Measurements from ENCODE around the gene PLA2G2D. TPM values are rescaled to one million over a fixed set of nuclear protein-coding genes. Genes with fewer than 3 reads are reported as not detected.

The PLA2G2D gene
- total RNA-seq, 4 donors from 2014 or later, result not detected

DNA sequence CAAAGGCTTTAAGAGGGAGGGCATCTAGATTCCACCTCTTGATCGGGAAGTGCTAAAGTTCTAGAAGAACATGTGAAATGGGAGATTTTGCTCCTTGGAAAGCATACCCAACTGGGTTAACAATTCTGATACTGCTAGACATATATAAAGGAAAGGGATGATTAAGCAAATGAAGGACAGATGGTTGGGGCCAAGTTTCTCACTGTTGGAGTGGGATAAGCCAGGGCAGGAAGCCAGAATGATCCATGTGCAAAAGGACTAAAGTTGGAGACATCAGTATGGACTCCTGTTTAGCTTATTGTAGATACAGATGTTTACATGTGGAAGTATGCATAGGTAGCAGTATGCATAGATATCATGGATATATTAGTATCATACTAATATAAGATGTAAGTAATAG, 32.5 kb downstream of the PLA2G2D start:
- H3K36me3 ChIP-seq, result peaks cover 0 to 59% (median 22%) of the 10 kb centered on the region in 4 donors
- TF ChIP-seq, protein P1, sequence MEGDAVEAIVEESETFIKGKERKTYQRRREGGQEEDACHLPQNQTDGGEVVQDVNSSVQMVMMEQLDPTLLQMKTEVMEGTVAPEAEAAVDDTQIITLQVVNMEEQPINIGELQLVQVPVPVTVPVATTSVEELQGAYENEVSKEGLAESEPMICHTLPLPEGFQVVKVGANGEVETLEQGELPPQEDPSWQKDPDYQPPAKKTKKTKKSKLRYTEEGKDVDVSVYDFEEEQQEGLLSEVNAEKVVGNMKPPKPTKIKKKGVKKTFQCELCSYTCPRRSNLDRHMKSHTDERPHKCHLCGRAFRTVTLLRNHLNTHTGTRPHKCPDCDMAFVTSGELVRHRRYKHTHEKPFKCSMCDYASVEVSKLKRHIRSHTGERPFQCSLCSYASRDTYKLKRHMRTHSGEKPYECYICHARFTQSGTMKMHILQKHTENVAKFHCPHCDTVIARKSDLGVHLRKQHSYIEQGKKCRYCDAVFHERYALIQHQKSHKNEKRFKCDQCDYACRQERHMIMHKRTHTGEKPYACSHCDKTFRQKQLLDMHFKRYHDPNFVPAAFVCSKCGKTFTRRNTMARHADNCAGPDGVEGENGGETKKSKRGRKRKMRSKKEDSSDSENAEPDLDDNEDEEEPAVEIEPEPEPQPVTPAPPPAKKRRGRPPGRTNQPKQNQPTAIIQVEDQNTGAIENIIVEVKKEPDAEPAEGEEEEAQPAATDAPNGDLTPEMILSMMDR (IDR thresholded peaks at IDR 0.05), result no peak
- no peak for TF ChIP-seq POLR2A (IDR thresholded peaks at IDR 0.05; ENCODE audit: low read depth)
- TF ChIP-seq POLR2AphosphoS5 (IDR thresholded peaks at IDR 0.05), result no peak
- TF ChIP-seq EP300 (IDR thresholded peaks at IDR 0.05), result no peak
- DNase-seq (ENCODE audit: extremely low spot score), result no peak
- H3K27me3 ChIP-seq, result no peaks in the 10 kb centered on the region
- no peak overlapping the region for H3K4me3 ChIP-seq
- no peaks in the 10 kb centered on the region for H3K9me3 ChIP-seq
- H3K4me1 ChIP-seq, result peaks cover 9 to 15% (median 13%) of the 10 kb centered on the region in 4 donors
- 90% methylated on average over 1 of the region's 1 CpG for WGBS
- intact Hi-C loops (cut with DNase I), result no loop called here
- H3K27ac ChIP-seq (replicated peaks in 1 of 4), result no peak overlapping the region

- peaks cover 0 to 29% (median 7%) of the 10 kb centered on the region in 4 donors for H3K36me3 ChIP-seq
- no peak for DNase-seq (ENCODE audit: extremely low spot score)
- intact Hi-C loops (cut with DNase I), result no loop called here
- TF ChIP-seq, protein P1 (IDR thresholded peaks at IDR 0.05), result no peak
- 83% methylated on average over 6 of the region's 10 CpGs for WGBS
- no peaks in the 10 kb centered on the region for H3K27me3 ChIP-seq
- no peaks in the 10 kb centered on the region for H3K9me3 ChIP-seq
- peak overlapping the region in 1 of 4 donors; percentile 5 for H3K27ac ChIP-seq (replicated peaks in 1 of 4)
- no peak overlapping the region for H3K4me3 ChIP-seq
- H3K4me1 ChIP-seq, result peaks cover 15 to 25% (median 22%) of the 10 kb centered on the region in 4 donors
Observed at GRCh38 chr1:20083178-20083944, 36.0 kb downstream of the PLA2G2D start.

DNA sequence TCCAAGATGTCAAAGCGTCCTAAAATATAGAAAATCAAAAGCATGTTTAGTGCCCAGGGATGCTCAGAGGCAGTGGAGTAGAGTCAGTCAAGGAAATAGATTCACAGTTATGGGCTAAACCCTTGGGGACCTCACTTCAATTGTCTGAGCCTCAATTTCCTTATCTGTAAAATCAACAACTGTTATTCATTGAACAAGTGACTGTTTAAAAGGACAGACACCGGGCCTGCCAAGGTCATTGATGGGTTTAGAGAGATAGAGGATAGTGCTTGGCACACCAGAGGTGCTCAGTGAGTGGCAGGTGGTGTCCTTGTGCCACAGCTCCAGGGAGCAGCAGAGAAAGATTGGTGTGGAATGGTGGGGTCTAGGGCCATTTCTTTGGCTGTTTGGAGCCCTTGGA, 36.6 kb downstream of the PLA2G2D start:
- intact Hi-C loops (cut with DNase I), result no loop called here
- H3K9me3 ChIP-seq, result no peaks in the 10 kb centered on the region
- no peak overlapping the region for H3K27ac ChIP-seq (replicated peaks in 1 of 4)
- peaks cover 15 to 25% (median 22%) of the 10 kb centered on the region in 4 donors for H3K4me1 ChIP-seq
- 81% methylated on average over 2 of the region's 2 CpGs for WGBS
- H3K4me3 ChIP-seq, result no peak overlapping the region
- DNase-seq (ENCODE audit: extremely low spot score), result no peak
- TF ChIP-seq POLR2A (IDR thresholded peaks at IDR 0.05; ENCODE audit: low read depth), result no peak
- TF ChIP-seq, protein P1 (IDR thresholded peaks at IDR 0.05), result no peak
- TF ChIP-seq POLR2AphosphoS5 (IDR thresholded peaks at IDR 0.05), result no peak
- no peak for TF ChIP-seq EP300 (IDR thresholded peaks at IDR 0.05)
- no peaks in the 10 kb centered on the region for H3K27me3 ChIP-seq
- H3K36me3 ChIP-seq, result peaks cover 0 to 30% (median 7%) of the 10 kb centered on the region in 4 donors

DNA sequence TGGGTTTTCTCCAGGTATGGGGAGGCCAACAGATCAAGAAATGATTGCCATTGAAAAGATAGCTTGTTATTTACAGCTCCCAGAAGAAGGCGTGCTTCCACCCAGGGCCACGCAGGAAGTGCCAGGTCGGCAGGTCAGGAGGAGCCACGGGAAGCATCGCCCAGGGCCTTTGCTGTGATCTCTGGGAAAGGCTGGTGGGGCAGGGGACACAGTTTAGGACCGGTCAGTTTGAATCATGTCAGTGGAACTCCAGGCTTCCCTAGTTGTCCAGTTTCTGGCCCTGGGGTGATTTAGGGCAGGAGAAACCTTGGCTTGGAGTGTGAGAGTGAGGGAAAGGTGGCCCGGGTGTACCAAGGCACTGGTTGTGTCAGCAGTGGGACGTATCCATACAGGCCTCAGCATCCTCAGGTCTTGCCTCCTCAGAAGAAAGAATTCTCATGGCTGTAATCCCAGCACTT, 38.0 kb downstream of the PLA2G2D start:
- Histone ChIP-seq H3K27ac (replicated peaks in 1 of 4) (no peak overlapping the region), H3K4me3 (no peak overlapping the region), H3K4me1 (peaks cover 15 to 25% (median 22%) of the 10 kb centered on the region in 4 donors), H3K9me3 (no peaks in the 10 kb centered on the region), H3K36me3 (peaks cover 0 to 27% (median 5%) of the 10 kb centered on the region in 4 donors), H3K27me3 (no peaks in the 10 kb centered on the region)
- TF ChIP-seq POLR2A (IDR thresholded peaks at IDR 0.05; ENCODE audit: low read depth), result no peak
- TF ChIP-seq POLR2AphosphoS5 (IDR thresholded peaks at IDR 0.05), result no peak
- no peak for TF ChIP-seq EP300 (IDR thresholded peaks at IDR 0.05)
- TF ChIP-seq, protein P1 (IDR thresholded peaks at IDR 0.05), result no peak
- 76% methylated on average over 6 of the region's 8 CpGs for WGBS
- intact Hi-C loops (cut with DNase I), result no loop called here
- no peak for DNase-seq (ENCODE audit: extremely low spot score)

Data from esophagus muscularis mucosa (tissue), 4 donors.